Activated T-helper 1 cell treated with anti-CD3 and anti-CD28 coated beads, Interleukin-12 subunit alpha, Interleukin-12 subunit beta, Interleukin-2, Interleukin-4 antibody, amounts not matched to agents 30 ng/mL and 10 ng/mL and 1 ng/mL, durations not matched to agents 14 hours and 24 hours and 36 hours (primary cell): ENCODE data around the gene ERF. TPM values are rescaled to one million over a fixed set of nuclear protein-coding genes. Genes with fewer than 3 reads are reported as not detected.

ENCODE experiments used
- DNase-seq: peaks from one replicate; pipeline ENCODE4 v3.0.0; 2021; ENCODE audit warnings: low spot score
- H3K27ac Mint-ChIP-seq: one replicate; pipeline ENCODE4 v1.8.0; 2021; ENCODE audit warnings: mild to moderate bottlenecking, mixed read lengths
- H3K27me3 Mint-ChIP-seq: one replicate; pipeline ENCODE4 v1.8.0; 2022; ENCODE audit warnings: mild to moderate bottlenecking, moderate library complexity, mixed read lengths; ENCODE audit not compliant: insufficient read depth
- H3K36me3 Mint-ChIP-seq: one replicate; pipeline ENCODE4 v1.8.0; 2021; ENCODE audit warnings: low read depth, mixed read lengths
- H3K4me1 Mint-ChIP-seq: one replicate; pipeline ENCODE4 v1.8.0; 2021; ENCODE audit warnings: low read depth, mixed read lengths
- H3K4me3 Mint-ChIP-seq: one replicate; pipeline ENCODE4 v1.8.0; 2021; ENCODE audit warnings: mild to moderate bottlenecking, moderate library complexity, mixed read lengths
- H3K9me3 Mint-ChIP-seq: one replicate; pipeline ENCODE4 v1.8.0; 2021; ENCODE audit warnings: mixed read lengths
- intact Hi-C: fragments of 100-400 bp; cut with micrococcal nuclease; formaldehyde crosslinking; loops from one replicate; pipeline ENCODE4 v1.15.1; 2024
- total RNA-seq: library from RNA; stranded (reverse); gene quantifications from 2 replicates; pipeline ENCODE4 v1.2.3, GENCODE V29; 2022

The ERF gene
- total RNA-seq, 1 donor from 2014 or later: 71.9 TPM

DNA sequence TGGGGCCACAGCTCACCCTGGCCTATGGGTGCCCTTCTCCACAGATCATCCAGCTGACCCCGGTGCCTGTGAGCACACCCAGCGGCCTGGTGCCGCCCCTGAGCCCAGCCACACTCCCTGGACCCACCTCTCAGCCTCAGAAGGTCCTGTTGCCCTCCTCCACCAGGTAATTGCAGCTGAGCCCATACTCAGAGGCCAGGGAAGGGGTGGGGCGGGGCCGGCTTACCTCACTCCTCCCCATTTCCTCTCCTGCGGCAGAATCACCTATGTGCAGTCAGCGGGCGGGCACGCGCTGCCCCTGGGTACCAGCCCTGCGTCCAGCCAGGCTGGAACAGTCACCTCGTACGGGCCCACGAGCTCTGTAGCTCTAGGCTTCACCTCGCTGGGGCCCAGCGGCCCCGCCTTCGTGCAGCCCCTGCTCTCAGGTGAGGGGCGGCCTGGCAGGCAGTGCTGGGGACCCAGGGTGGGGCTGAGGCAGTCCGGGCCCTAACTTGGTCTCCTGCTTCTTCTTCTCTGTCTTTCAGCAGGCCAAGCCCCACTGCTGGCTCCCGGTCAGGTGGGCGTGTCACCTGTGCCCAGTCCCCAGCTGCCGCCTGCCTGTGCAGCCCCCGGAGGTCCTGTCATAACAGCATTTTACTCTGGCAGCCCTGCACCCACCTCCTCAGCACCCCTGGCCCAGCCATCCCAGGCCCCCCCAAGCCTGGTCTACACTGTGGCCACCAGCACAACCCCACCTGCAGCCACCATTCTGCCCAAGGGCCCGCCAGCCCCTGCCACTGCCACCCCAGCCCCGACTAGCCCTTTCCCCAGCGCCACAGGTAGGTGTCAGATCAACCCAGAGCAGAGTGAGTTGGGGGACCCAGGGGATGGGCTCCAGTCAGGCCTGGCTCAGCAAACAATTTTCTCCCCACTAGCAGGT, 37.4 kb upstream of the ERF start:
- DNase-seq: no peak
- intact Hi-C loops: no loop called here
- Mint-ChIP-seq H3K4me3 (no peak overlapping the region), H3K36me3 (peaks cover 17% of the 10 kb centered on the region), H3K27me3 (no peaks in the 10 kb centered on the region), H3K4me1 (no peaks in the 10 kb centered on the region), H3K9me3 (no peaks in the 10 kb centered on the region), H3K27ac (no peak overlapping the region)

DNA sequence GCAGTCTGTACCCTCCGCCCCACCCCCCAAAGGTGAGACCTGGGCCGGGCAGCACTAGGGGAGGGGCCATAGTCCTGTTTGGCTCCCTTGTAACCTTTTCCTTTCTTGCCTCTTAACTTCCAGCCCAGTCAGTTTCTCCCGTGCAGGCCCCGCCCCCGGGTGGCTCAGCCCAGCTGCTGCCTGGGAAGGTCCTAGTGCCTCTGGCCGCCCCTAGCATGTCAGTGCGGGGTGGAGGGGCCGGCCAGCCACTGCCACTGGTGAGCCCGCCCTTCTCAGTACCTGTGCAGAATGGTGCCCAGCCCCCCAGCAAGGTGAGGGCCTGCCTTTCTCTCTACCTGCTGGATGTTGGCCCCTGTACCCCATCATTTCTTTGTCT, 36.5 kb upstream of the ERF start:
- intact Hi-C loops: no loop called here
- Mint-ChIP-seq H3K9me3 (no peaks in the 10 kb centered on the region), H3K4me1 (no peaks in the 10 kb centered on the region), H3K27me3 (no peaks in the 10 kb centered on the region), H3K4me3 (no peak overlapping the region), H3K36me3 (peaks cover 17% of the 10 kb centered on the region), H3K27ac (no peak overlapping the region)
- DNase-seq: no peak

DNA sequence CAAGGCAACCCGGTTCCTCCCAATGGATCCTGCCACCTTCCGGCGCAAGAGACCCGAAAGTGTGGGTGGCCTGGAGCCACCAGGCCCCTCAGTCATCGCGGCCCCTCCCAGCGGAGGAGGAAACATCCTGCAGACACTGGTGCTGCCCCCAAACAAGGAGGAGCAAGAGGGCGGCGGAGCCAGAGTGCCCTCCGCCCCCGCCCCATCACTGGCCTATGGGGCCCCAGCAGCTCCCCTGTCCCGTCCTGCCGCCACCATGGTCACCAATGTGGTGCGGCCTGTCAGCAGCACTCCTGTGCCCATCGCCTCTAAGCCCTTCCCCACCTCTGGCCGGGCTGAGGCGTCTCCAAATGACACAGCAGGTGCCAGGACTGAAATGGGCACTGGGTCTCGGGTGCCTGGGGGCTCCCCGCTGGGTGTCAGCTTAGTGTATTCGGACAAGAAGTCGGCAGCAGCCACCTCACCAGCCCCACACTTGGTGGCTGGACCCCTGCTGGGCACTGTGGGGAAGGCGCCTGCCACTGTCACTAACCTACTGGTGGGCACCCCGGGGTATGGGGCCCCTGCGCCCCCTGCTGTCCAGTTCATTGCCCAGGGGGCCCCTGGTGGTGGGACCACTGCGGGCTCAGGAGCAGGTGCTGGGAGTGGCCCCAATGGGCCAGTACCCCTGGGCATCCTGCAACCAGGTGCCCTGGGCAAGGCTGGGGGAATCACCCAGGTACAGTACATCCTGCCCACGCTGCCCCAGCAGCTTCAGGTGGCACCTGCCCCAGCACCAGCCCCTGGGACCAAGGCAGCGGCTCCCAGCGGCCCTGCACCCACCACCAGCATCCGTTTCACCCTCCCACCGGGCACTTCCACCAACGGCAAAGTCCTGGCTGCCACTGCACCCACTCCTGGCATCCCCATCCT, 35.9 kb upstream of the ERF start:
- peaks cover 17% of the 10 kb centered on the region for H3K36me3 Mint-ChIP-seq
- no peaks in the 10 kb centered on the region for H3K9me3 Mint-ChIP-seq
- DNase-seq: no peak
- H3K4me3 Mint-ChIP-seq: no peak overlapping the region
- no peak overlapping the region for H3K27ac Mint-ChIP-seq
- no peaks in the 10 kb centered on the region for H3K27me3 Mint-ChIP-seq
- intact Hi-C loops: no loop called here
- peaks cover 5% of the 10 kb centered on the region for H3K4me1 Mint-ChIP-seq

DNA sequence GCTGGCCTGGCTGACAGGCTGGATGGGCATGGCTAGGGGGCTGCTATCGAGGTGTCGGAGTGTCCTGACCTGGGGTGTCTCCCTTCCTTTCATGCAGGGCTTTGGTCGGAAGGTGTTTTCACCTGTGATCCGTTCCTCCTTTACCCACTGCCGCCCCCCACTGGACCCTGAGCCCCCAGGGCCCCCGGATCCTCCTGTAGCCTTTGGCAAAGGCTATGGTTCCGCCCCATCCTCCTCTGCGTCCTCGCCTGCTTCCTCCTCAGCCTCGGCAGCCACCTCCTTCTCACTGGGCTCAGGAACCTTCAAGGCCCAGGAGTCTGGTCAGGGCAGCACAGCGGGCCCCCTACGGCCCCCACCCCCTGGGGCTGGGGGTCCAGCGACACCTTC, 35.2 kb upstream of the ERF start:
- Mint-ChIP-seq H3K27me3 (no peaks in the 10 kb centered on the region), H3K36me3 (peaks cover 14% of the 10 kb centered on the region), H3K4me1 (peaks cover 11% of the 10 kb centered on the region), H3K4me3 (no peak overlapping the region), H3K27ac (no peak overlapping the region), H3K9me3 (no peaks in the 10 kb centered on the region)
- no peak for DNase-seq
- intact Hi-C loops: no loop called here

DNA sequence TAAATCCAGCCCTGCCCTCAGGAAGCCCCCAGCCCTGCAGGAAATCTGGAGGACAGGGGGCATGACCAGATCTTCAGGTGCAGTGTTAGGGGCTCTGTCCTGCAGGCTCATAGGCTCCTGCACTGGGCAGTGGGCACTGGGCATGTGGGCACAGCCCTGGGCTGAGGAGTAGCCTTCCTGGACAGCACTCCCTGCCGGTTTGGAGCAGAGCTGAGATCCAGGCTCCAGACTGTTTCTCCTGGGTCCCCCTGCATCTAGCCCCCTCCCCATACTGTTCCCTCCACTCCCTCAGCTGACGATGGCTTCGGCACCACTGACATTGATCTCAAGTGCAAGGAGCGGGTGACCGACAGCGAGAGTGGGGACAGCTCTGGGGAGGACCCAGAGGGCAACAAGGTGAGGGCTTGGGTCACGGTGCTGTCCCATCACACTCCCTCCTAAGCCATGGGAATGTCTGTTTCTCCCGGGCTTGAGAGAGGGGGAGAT, 34.7 kb upstream of the ERF start:
- Mint-ChIP-seq H3K36me3 (peaks cover 14% of the 10 kb centered on the region), H3K4me3 (no peak overlapping the region), H3K27me3 (no peaks in the 10 kb centered on the region)

DNA sequence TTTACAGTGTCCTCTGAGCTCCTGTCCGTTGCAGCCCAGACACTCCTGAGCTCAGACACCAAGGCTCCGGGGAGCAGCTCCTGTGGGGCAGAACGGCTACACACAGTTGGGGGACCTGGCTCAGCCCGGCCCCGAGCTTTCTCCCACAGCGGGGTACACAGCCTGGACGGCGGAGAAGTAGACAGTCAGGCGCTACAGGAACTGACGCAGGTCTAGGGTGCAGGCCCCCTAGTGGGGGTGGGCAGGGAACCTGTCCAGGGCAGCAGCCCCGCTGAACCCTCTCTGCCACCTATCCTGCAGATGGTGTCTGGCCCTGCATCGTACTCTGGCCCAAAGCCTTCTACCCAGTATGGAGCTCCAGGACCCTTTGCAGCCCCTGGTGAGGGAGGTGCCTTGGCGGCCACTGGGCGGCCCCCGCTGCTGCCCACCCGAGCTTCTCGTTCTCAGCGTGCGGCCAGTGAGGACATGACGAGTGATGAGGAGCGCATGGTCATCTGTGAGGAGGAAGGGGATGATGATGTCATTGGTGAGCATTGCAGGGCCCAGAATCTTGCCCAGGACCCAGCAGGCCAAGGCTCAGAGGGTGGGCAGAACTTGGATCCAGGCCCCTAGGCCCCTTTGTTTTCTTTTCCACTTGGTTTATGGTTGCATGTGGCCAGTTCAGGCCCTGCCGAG, 34.1 kb upstream of the ERF start:
- Mint-ChIP-seq H3K9me3 (no peaks in the 10 kb centered on the region), H3K4me3 (no peak overlapping the region), H3K4me1 (peaks cover 18% of the 10 kb centered on the region), H3K36me3 (peaks cover 14% of the 10 kb centered on the region), H3K27ac (no peak overlapping the region), H3K27me3 (no peaks in the 10 kb centered on the region)
- intact Hi-C loops: no loop called here
- DNase-seq: no peak

More for the DNA sequence above, 34.7 kb upstream of the ERF start:
- Mint-ChIP-seq H3K9me3 (no peaks in the 10 kb centered on the region), H3K4me1 (peaks cover 17% of the 10 kb centered on the region), H3K27ac (no peak overlapping the region)
- intact Hi-C loops: no loop called here
- DNase-seq: no peak

DNA sequence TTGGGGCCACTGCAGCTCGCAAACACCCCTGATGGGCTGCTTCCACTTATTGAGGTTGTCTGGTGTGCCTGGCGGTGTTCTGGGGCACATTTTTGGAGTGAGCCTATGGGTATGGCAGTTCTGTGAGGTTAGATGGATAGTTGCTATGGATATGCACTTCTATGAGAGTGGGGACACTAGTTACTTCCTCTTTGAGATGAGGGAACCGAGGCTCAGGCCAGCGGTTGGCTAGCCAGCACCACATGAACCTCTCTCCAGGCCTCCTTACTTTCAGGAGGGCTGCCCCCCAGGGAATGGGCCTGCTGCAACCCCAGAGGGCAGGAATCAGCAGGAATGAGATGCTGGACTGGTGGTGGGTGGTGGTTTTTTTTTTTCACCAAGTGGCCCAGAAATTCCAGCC, 33.5 kb upstream of the ERF start:
- Mint-ChIP-seq H3K4me1 (peaks cover 18% of the 10 kb centered on the region), H3K36me3 (peaks cover 13% of the 10 kb centered on the region), H3K27me3 (no peaks in the 10 kb centered on the region), H3K9me3 (no peaks in the 10 kb centered on the region), H3K4me3 (no peak overlapping the region), H3K27ac (no peak overlapping the region)
- DNase-seq: no peak
- intact Hi-C loops: no loop called here

DNA sequence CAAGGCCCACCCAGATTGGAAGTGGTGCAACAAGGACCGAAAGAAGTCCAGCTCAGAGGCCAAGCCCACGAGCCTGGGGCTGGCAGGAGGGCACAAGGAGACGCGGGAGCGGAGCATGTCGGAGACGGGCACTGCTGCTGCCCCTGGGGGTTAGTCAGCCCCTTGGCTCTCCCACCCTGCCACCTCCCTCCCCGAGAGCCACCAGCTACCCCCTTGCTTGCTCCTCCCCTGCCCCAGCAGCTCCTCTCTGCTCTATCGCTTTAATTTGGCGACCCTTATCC, 32.8 kb upstream of the ERF start:
- Mint-ChIP-seq H3K36me3 (peaks cover 10% of the 10 kb centered on the region), H3K4me1 (peaks cover 18% of the 10 kb centered on the region), H3K27me3 (no peaks in the 10 kb centered on the region), H3K27ac (no peak overlapping the region), H3K9me3 (no peaks in the 10 kb centered on the region), H3K4me3 (no peak overlapping the region)
- no peak for DNase-seq
- intact Hi-C loops: no loop called here

DNA sequence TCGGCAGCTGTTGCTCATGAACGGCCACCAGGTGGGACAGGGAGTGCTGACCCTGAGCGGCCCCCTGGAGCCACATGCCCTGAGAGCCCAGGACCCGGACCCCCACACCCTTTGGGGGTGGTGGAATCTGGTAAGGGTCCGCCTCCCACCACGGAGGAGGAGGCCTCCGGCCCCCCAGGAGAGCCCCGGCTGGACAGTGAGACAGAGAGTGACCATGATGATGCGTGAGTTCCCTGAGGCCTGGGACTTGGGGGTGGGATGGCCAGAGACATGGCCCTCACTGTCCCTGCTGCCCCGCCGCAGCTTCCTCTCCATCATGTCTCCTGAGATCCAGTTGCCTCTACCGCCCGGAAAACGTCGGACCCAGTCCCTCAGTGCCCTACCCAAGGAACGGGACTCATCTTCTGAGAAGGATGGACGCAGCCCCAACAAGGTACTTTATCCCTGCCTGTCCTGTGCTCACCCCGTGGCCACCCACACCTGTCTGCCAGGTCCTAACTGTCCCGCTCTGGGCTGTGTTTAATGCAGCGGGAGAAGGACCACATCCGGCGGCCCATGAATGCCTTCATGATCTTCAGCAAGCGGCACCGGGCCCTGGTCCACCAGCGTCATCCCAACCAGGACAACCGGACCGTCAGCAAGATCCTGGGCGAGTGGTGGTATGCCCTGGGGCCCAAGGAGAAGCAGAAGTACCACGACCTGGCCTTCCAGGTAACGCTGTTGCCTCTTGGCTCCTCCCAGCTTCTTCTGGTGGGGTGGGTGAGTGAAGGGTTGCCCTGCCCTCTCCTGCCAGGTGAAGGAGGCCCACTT, 32.3 kb upstream of the ERF start:
- Mint-ChIP-seq H3K36me3 (peaks cover 10% of the 10 kb centered on the region), H3K4me1 (peaks cover 22% of the 10 kb centered on the region), H3K9me3 (no peaks in the 10 kb centered on the region), H3K27ac (no peak overlapping the region), H3K4me3 (no peak overlapping the region), H3K27me3 (no peaks in the 10 kb centered on the region)
- intact Hi-C loops: no loop called here
- DNase-seq: no peak

DNA sequence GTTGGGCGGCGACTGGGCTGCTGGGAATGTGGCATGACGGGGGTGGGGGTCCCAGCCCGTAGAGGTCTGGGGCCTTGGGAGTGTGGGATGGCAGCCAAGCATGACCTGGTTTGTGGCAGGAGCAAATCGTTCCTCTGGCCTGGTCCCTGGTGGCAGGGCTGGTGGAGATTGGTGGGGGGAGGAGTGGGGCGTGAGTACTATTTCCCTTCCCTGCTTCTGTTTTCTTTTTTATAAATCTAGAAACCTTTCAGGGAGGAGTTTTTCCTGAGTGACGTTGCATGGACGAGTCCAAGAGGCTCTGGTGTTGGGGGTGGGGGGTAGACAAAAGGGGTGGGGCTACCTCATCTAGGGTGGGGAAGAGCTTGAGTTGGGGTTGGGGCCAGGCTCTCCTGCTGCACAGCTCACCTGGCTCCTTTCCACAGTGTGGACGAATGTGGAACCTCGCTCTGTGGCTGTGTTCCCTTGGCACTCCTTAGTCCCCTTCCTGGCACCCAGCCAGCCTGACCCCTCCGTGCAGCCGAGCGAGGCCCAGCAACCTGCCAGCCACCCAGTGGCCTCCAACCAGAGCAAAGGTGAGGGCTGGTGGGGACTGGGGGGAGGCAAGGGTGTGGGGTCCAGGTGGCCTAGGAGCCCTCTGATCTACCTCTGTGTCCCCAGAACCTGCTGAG, 31.6 kb upstream of the ERF start:
- Mint-ChIP-seq H3K36me3 (peaks cover 5% of the 10 kb centered on the region), H3K27ac (no peak overlapping the region), H3K4me3 (no peak overlapping the region), H3K27me3 (no peaks in the 10 kb centered on the region), H3K4me1 (peaks cover 29% of the 10 kb centered on the region), H3K9me3 (no peaks in the 10 kb centered on the region)
- intact Hi-C loops: no loop called here
- no peak for DNase-seq

DNA sequence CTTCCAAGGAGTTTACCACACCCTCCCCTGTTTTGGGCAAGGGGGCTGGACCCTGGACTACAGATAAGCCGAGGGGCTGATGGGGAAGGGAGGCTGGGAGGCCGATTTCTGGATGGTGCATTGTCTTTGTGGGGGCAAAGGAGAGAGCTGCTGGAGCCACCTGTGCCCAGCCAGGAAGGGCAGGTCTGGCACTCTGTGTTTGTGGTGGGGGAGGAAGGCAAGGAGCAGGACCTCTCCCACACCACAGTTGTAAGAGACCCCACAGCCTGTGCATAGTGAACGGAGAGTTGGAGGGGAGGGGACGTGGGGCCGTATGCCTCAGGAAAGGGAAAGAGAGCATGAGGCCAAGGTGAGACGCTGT, 31.0 kb upstream of the ERF start:
- DNase-seq: no peak
- H3K36me3 Mint-ChIP-seq: peaks cover 5% of the 10 kb centered on the region
- intact Hi-C loops: no loop called here
- H3K4me1 Mint-ChIP-seq: peaks cover 33% of the 10 kb centered on the region
- no peaks in the 10 kb centered on the region for H3K9me3 Mint-ChIP-seq
- H3K27me3 Mint-ChIP-seq: no peaks in the 10 kb centered on the region
- H3K4me3 Mint-ChIP-seq: peak overlapping the region; percentile 93
- peak overlapping the region; percentile 43 for H3K27ac Mint-ChIP-seq

DNA sequence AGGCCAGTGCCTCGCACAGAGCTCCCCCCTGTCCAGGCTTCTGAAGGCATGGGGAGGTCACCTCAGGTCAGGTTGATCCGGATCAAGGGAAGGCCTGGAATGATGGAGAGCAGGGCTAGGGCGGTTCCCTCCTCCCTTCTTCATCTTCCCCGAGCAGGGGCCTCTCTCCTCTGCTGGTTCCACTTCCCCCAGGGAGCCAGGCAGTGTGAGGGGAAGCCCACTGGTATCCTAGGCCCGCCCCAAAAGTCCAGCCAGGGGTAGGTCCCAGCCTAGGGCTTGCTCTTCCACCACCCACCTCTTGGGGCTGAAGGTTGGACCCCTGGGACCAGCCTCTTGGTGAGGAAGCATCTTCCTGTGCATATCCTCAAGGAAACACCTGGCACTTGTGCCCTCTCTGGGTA, 30.6 kb upstream of the ERF start:
- Mint-ChIP-seq H3K4me1 (peaks cover 33% of the 10 kb centered on the region), H3K36me3 (peaks cover 5% of the 10 kb centered on the region), H3K4me3 (peak overlapping the region; percentile 93), H3K27ac (peak overlapping the region; percentile 95), H3K27me3 (no peaks in the 10 kb centered on the region), H3K9me3 (no peaks in the 10 kb centered on the region)
- intact Hi-C loops: no loop called here
- no peak for DNase-seq
